Sigmoid colon (tissue), 7 donors: Measurements from ENCODE around the gene IGF2BP2. TPM values are rescaled to one million over a fixed set of nuclear protein-coding genes. Genes with fewer than 3 reads are reported as not detected.

Experiments used
- DNase-seq: peaks from one replicate; pipeline ENCODE4 v3.0.0-alpha.2; 2019
- H3K27ac ChIP-seq, 4 donors: fragments of 200-600 bp; sonication (generic); one replicate each; pipeline ENCODE4 v1.5.1; 2016 to 2019; ENCODE audit warnings: mild to moderate bottlenecking in 1 of 4
- H3K27me3 ChIP-seq, 3 donors: fragments of 200-600 bp; sonication (generic); one replicate each; pipeline ENCODE4 v1.5.1; 2019; ENCODE audit warnings: mild to moderate bottlenecking in 1 of 3
- H3K36me3 ChIP-seq, 4 donors: fragments of 200-600 bp; sonication (generic); one replicate each; pipeline ENCODE4 v1.5.1; 2016 to 2019
- H3K4me1 ChIP-seq, 4 donors: fragments of 200-600 bp; sonication (generic); one replicate each; pipeline ENCODE4 v1.5.1; 2017 to 2019
- H3K4me3 ChIP-seq, 4 donors: fragments of 200-600 bp; sonication (generic); one replicate each; pipeline ENCODE4 v1.5.1; 2017 to 2019; ENCODE audit warnings: mild to moderate bottlenecking in 2 of 4, moderate library complexity in 1 of 4
- H3K9me3 ChIP-seq, 4 donors: fragments of 200-600 bp in 3 of 4; sonication (generic) in 3 of 4; one replicate each; pipeline versions ENCODE4 v1.5.1 to v1.6.1; 2013 to 2019
- EP300 ChIP-seq, 4 donors: sonication (generic); formaldehyde crosslinking; IDR thresholded peaks; one replicate each; pipeline ENCODE4 v1.6.1; 2017; ENCODE audit warnings: antibody characterized with exemption in 4 of 4
- POLR2A ChIP-seq, 2 donors: fragments of 450-650 bp; IDR thresholded peaks; one replicate each; pipeline ENCODE4 v1.6.1; 2016; ENCODE audit warnings: antibody characterized with exemption in 2 of 2, mild to moderate bottlenecking in 2 of 2, moderate library complexity in 2 of 2
- POLR2AphosphoS5 ChIP-seq, 4 donors: sonication (generic); formaldehyde crosslinking; IDR thresholded peaks; one replicate each; pipeline ENCODE4 v1.6.1; 2017; ENCODE audit warnings: antibody characterized with exemption in 4 of 4
- WGBS, 2 donors: extraction: QIAGEN DNeasy Blood & Tissue Kit; methylation state at CpG; one replicate each; pipeline ENCODE4 v1.1.7; 2013; 5-methylcytosine and 5-hydroxymethylcytosine counted together
- intact Hi-C: fragments of 100-400 bp; cut with DNase I; formaldehyde crosslinking; loops from one replicate; pipeline ENCODE4 v1.15.1; 2023
- polyA plus RNA-seq, 3 donors: library from polyadenylated mRNA; stranded (reverse); fragments of 200-250 nt; gene quantifications; one replicate each; pipeline ENCODE4 v1.2.3, GENCODE V29; 2013
- total RNA-seq, 4 donors: library from RNA; depleted of rRNA; stranded (reverse); fragments of >200 nt; gene quantifications; one replicate each; pipeline ENCODE4 v1.1.0, GENCODE V29; 2016
- TF ChIP-seq, protein P1 (sequence below), 4 experiments: fragments of 450-650 bp in 3 of 4; fragments of 200-600 bp in 1 of 4; IDR thresholded peaks; one replicate each; pipeline ENCODE4 v1.5.1; 2016 to 2019; ENCODE audit warnings: antibody characterized with exemption in 4 of 4, mild to moderate bottlenecking in 3 of 4, moderate library complexity in 2 of 4
- donor health status: healthy with polysubstance abuse.
- donor health status: Bipolar disorder and iron deficiency.
- donor health status: healthy.

Gene IGF2BP2
- total and polyA plus RNA-seq, 7 donors, result 6.3 to 20.7 (median 14.7) TPM

DNA sequence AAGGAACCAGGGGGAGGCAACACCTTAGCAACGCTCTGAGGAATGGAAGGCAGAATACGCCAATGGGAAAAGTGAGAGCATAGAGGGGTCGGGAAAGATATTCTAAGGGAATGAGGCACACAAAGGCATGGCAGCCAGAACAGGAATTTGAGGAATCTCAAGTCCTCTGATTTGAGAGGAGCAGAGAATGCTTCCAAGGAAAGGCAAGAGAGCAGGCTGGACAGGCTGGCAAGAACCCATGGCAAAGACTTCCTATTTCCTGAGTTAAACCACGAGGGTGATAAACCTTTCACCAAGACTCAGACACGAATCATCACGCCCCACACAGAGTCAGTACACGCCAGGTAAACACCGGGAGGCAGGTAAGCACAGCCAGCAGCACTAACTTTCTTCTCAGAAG, 109.8 kb downstream of the IGF2BP2 start:
- no peak for TF ChIP-seq POLR2AphosphoS5 (IDR thresholded peaks at IDR 0.05)
- TF ChIP-seq POLR2A (IDR thresholded peaks at IDR 0.05), result no peak
- TF ChIP-seq, protein P1, sequence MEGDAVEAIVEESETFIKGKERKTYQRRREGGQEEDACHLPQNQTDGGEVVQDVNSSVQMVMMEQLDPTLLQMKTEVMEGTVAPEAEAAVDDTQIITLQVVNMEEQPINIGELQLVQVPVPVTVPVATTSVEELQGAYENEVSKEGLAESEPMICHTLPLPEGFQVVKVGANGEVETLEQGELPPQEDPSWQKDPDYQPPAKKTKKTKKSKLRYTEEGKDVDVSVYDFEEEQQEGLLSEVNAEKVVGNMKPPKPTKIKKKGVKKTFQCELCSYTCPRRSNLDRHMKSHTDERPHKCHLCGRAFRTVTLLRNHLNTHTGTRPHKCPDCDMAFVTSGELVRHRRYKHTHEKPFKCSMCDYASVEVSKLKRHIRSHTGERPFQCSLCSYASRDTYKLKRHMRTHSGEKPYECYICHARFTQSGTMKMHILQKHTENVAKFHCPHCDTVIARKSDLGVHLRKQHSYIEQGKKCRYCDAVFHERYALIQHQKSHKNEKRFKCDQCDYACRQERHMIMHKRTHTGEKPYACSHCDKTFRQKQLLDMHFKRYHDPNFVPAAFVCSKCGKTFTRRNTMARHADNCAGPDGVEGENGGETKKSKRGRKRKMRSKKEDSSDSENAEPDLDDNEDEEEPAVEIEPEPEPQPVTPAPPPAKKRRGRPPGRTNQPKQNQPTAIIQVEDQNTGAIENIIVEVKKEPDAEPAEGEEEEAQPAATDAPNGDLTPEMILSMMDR (IDR thresholded peaks at IDR 0.05), result no peak
- TF ChIP-seq EP300 (IDR thresholded peaks at IDR 0.05), result no peak
- Histone ChIP-seq H3K9me3 (peaks cover 0 to 2% (median 0%) of the 10 kb centered on the region in 4 donors), H3K36me3 (no peaks in the 10 kb centered on the region), H3K27ac (no peak overlapping the region), H3K27me3 (no peaks in the 10 kb centered on the region), H3K4me1 (no peaks in the 10 kb centered on the region), H3K4me3 (no peak overlapping the region)
- DNase-seq, result no peak
- intact Hi-C loops, result no loop called here
- 41 to 65% methylated on average over 8 of the region's 8 CpGs for WGBS, 2 donors

DNA sequence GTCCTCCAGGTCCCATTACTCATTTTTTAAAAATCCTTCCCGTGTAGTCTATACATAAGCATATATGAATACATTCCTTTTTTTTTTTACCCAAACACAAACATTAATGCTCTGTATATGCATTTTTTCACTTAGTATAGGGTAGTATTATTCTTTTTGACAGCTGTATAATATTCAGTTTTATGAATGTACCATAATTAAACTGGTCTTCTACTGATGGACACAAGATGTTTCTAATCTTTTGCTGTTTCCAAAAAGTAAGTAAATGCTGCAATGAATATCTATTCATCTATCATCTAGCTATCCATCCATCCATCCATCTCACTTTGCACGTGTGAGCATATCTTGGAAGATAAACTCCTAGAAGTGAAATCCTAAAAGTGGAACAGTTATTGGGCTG, 110.8 kb downstream of the IGF2BP2 start:
- Histone ChIP-seq H3K4me1 (no peaks in the 10 kb centered on the region), H3K9me3 (peaks cover 0 to 2% (median 0%) of the 10 kb centered on the region in 4 donors), H3K27ac (no peak overlapping the region), H3K4me3 (no peak overlapping the region), H3K27me3 (no peaks in the 10 kb centered on the region), H3K36me3 (no peaks in the 10 kb centered on the region)
- 96 to 97% methylated on average over 2 of the region's 2 CpGs for WGBS, 2 donors
- no peak for DNase-seq
- TF ChIP-seq EP300 (IDR thresholded peaks at IDR 0.05) (no peak), POLR2A (IDR thresholded peaks at IDR 0.05) (no peak), POLR2AphosphoS5 (IDR thresholded peaks at IDR 0.05) (no peak)
- TF ChIP-seq, protein P1 (IDR thresholded peaks at IDR 0.05), result no peak
- intact Hi-C loops, result no loop called here

DNA sequence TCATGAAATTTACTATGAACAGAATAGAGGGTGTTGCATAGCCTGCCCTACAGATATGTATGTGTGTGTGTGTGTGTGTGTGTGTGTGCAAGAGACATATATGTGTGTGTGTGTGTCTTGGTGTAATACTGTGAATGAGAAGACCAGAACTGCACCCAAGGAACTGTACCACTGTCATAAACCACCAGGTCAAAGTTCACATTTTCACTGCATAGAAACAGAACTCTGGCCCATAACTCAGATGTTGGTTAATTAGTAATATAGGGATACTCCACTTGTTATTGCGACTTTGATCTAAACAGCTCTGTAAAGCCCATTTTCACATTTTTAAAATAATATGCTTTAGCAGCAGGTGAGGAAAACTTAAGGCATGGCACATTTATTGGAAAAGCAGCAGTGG, 111.8 kb downstream of the IGF2BP2 start:
- no peaks in the 10 kb centered on the region for H3K36me3 ChIP-seq
- intact Hi-C loops, result no loop called here
- H3K4me3 ChIP-seq, result no peak overlapping the region
- no peak overlapping the region for H3K27ac ChIP-seq
- DNase-seq, result no peak
- H3K27me3 ChIP-seq, result no peaks in the 10 kb centered on the region
- peaks cover 0 to 2% (median 0%) of the 10 kb centered on the region in 4 donors for H3K9me3 ChIP-seq
- WGBS, 2 donors, result 34 to 66% methylated on average over 1 of the region's 1 CpG
- TF ChIP-seq, protein P1 (IDR thresholded peaks at IDR 0.05), result no peak
- TF ChIP-seq POLR2AphosphoS5 (IDR thresholded peaks at IDR 0.05) (no peak), POLR2A (IDR thresholded peaks at IDR 0.05) (no peak)
- H3K4me1 ChIP-seq, result no peaks in the 10 kb centered on the region

DNA sequence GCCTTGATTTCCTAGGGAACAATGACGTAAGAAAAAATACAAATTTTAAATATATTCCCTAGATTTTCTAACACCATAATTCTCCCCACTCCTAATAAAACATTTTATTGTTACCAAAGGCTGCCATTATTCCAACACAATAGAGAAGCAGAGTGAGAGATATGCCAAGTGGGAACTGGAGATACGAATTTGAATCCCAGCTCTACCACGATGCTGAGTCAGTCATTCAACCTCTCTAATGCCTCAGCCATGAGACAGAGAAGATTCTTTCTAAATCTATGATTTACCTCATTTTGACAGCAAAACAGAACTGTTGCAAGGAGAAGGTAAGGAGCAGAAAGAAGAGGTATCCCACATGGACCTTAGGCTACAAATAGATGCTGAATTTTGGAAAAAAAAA, 112.5 kb downstream of the IGF2BP2 start:
- H3K36me3 ChIP-seq, result no peaks in the 10 kb centered on the region
- H3K4me3 ChIP-seq, result no peak overlapping the region
- WGBS, 2 donors, result 52 to 78% methylated on average over 3 of the region's 3 CpGs
- TF ChIP-seq POLR2AphosphoS5 (IDR thresholded peaks at IDR 0.05), result no peak
- no peak for TF ChIP-seq EP300 (IDR thresholded peaks at IDR 0.05)
- TF ChIP-seq, protein P1 (IDR thresholded peaks at IDR 0.05), result no peak
- no peak for TF ChIP-seq POLR2A (IDR thresholded peaks at IDR 0.05)
- peaks cover 0 to 2% (median 0%) of the 10 kb centered on the region in 4 donors for H3K9me3 ChIP-seq
- no peak overlapping the region for H3K27ac ChIP-seq
- H3K27me3 ChIP-seq, result no peaks in the 10 kb centered on the region
- DNase-seq, result no peak
- H3K4me1 ChIP-seq, result no peaks in the 10 kb centered on the region
- intact Hi-C loops, result no loop called here

DNA sequence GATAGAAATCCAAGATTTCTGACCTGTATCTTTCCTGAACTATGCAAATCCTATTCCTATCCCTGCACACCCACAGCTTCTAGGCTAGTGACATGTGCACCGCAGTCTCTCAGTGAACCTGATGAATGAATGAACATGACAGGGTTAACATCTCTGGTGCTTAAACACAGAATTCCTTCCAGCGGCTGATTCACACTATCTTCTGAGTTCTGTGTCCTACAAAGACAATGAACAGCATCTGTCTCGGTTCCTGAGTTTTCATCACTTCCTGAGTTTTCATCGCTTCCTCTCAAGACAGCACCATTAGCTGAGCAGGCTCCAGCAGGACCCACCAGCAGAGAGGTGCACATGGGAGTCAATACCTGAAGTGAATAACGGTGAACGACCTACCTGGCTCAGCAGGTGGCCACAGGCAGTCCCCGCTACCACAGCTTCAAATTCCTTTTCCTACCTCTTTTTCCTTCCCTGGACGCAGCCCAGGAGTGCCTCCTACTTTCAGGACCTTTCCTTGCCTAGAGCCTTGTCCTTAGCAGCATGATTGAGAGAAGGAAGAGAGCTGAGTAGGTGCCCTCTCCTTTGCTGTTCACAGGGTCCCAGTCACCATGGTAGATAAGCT, 113.5 kb downstream of the IGF2BP2 start:
- intact Hi-C loops, result no loop called here
- Histone ChIP-seq H3K27ac (no peak overlapping the region), H3K36me3 (no peaks in the 10 kb centered on the region), H3K4me1 (no peaks in the 10 kb centered on the region), H3K4me3 (no peak overlapping the region), H3K9me3 (peaks cover 0 to 2% (median 0%) of the 10 kb centered on the region in 4 donors), H3K27me3 (no peaks in the 10 kb centered on the region)
- no peak for DNase-seq
- WGBS, 2 donors, result 72 to 75% methylated on average over 8 of the region's 8 CpGs
- TF ChIP-seq POLR2AphosphoS5 (IDR thresholded peaks at IDR 0.05), result no peak
- TF ChIP-seq, protein P1 (IDR thresholded peaks at IDR 0.05), result no peak
- TF ChIP-seq EP300 (IDR thresholded peaks at IDR 0.05), result no peak
- TF ChIP-seq POLR2A (IDR thresholded peaks at IDR 0.05), result no peak
